NCI-H1417 (cell line): ENCODE measurements around the gene BLCAP.
"Not testable (repeated sequence)": the region's sequence is repeated elsewhere in the genome, so short reads cannot be mapped to it uniquely, and the experiment has no call there.

Experiments
- DNase-seq, 3 experiments: peaks; one replicate each; lab custom pipeline; 2025; lab: John Stamatoyannopoulos, UW

The BLCAP gene

DNA sequence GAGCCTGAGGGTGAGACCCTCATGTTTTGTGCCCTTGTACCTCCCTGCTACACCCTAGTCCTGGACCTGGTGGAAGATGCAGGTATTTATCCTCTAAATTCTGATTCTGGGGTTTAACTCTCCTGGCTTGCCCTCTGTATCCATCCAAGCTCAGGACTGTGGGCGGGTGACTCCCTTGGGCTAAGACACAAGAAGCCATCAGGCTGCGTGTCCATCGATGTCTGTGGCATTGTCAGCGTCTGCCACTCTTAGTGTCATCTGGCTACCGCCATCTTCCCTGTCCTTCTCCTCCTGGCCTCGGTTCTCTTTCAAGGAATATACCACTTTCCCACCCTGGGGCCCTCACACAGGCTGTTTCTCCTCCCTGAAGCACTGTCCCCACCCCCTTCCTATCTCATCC is 28.9 kb upstream of the BLCAP start:
- DNase-seq = no peak

DNA sequence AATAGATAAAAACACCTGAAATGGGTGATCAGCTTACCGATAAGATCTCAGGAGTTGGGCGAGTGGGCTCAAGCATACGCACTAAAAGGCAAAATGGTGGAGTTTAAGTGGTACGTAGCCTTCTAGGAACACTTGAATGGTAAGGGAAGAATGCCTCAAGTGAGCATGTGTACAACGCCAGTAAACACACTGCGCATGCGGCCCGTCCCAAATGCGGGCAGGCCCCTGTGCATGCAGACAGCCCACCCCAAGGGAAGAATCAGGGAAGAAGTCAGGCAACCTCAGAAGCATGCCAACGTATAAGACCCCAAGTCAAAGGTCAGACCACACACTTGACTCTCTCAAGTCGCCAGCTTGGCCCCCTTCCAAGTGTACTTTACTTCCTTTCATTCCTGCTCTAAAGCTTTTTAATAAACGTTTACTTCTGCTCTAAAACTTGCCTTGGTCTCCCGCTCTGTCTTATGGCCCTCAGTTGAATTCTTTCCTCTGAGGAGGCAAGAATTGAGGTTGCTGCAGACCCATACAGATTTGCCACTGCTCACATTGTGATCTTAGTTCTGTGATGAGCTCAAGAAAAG is 27.1 kb upstream of the BLCAP start:
- DNase-seq = peak in 1 of 3 experiments; percentile 71

DNA sequence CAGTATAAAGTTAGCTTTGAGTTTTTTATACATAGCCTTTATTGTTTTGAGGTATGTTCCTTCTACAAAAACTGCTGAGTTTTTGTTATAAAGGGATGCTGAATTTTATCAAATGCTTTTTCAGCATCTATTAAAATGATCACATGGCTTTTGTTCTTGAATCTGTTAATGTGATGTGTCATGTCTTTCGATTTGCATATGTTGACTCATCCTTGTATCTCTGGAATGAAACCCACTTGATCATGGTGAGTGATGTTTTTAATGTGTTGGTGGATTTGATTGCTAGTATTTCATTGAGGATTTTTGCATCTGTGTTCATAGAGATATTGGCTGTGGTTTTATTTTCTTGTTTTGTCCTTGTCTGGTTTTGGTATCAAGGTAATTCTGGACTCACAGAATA is 24.7 kb upstream of the BLCAP start:
- DNase-seq = no peak

DNA sequence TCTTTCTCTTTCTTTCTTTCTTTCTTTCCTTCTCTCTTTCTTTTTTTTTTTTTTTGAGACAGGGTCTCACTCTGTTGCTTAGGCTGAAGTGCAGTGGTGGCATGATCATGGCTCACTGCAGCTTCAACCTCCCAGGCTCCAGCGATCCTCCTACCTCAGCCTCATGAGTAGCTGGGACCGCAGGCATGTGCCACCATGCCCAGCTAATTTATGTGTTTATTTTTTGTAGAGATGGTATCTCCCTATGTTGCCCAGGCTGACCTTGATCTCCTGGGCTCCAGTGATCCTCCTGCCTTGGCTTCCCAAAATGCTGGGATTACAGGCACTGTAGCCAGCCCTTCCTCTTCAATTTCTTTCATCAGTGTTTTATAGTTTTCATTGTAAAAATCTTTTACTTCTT is 24.0 kb upstream of the BLCAP start:
- not testable (repeated sequence) for DNase-seq

DNA sequence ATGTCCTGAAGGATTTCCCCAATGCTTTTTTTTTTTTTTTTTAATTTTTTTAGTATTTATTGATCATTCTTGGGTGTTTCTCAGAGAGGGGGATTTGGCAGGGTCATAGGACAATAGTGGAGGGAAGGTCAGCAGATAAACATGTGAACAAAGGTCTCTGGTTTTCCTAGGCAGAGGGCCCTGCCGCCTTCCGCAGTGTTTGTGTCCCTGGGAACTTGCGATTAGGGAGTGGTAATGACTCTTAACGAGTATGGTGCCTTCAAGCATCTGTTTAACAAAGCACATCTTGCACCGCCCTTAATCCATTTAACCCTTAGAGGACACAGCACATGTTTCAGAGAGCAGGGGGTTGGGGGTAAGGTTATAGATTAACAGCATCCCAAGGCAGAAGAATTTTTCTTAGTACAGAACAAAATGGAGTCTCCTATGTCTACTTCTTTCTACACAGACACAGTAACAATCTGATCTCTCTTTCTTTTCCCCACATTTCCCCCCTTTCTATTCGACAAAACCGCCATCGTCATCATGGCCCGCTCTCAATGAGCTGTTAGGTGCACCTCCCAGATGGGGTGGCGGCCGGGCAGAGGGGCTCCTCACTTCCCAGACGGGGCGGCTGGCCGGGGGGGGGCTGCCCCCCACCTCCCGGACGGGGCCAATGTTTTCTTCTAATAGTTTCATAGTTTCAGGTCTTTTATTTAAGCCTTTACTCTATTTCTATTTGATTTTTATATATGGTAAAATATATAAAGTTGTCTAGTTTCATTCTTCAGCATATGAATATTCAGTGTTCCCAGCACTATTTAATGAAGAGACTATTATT is 22.6 kb upstream of the BLCAP start:
- DNase-seq = not testable (repeated sequence)

DNA sequence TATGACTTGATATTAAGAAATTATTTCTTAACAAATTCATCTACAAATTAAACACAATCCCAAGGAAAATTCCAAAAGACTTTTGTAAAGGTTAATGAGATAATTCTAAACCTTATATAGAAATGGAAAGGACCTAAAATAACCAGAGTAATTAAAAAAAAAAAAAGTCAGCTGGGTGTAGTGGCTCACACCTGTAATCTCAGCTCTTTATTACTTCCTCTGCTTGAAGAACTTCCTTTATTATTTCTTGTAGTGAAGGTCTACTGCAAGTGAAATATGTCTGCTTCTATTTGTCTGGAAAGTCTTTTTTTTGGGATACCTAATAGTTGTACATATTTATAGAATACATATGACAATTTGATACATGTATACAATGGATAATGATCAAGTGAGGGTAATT is 20.2 kb upstream of the BLCAP start:
- no peak for DNase-seq

DNA sequence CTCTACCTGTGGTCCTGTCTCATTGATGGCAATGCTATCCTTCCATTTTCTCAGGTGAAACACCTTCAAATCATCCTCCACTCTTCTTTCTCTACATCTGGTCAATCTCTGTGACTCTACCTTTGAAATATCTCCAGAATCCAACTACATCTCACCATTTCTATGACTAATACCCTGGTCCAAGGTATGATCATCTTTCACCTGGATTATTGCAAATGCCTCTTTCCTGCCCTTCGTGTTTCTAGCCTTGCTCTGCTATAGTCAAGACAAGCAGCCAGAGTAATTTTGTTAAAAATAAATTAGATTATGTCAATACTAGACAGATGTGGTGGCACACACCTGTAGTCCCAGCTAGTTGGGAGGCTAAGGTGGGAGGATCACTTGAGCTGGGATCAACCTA is 17.8 kb upstream of the BLCAP start:
- DNase-seq = no peak

DNA sequence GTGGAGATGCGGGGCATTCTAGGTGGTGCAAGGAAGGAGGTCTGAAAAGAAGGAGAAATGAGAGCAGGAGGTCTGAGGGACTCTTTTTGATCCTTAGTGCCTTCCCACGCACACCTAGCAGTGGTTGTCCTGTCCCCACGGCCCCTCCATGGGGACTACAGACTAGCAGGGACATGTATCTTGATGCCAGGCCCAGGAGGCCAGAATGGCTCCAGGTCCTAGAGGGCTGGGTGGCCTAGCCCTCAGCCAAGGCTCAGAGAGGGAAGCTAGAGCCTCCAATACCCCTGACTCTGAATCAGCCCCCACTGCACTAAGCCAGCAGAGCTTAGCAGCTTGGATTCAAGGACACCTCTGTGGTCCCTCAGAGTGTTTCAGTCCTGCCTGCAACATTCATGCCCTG is 16.7 kb upstream of the BLCAP start:
- no peak for DNase-seq

DNA sequence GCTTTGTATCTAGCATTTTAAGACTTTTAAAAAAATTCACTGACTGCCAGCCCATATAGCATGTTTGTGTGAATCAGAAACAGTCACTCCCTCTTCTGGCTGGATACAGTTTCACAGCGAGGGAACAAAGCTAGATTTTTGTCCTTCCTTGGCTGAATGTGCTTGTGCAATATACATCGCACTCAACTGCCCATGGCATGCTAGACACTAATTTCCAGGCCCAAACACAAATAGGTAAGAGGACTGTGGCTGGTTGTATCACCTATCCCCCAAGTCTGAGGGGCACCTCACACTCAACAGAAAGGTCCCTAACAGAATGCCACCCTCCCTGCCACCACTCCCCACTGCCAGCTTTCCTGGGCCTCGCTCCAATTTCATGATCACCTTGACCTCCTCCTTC is 16.2 kb upstream of the BLCAP start:
- DNase-seq = peak in 1 of 3 experiments; percentile 39

DNA sequence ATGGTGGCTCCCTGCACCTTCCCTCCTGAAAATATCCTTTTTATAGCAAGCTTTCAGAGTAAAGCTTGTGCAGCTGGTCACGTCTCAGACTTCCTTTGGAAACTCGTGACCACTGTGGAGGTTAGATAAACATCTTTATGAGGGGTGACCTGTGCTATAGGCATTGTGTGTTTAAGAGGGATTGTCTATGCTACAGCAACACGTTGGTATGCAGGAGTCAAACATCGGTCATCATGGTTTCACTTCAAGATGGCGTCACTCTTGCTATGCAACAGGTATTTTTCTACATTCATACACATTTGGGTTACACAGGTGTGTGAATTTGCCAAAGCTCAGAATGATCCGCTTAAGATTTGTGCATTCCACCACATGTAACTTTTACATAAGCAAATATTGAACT is 14.6 kb upstream of the BLCAP start:
- no peak for DNase-seq

DNA sequence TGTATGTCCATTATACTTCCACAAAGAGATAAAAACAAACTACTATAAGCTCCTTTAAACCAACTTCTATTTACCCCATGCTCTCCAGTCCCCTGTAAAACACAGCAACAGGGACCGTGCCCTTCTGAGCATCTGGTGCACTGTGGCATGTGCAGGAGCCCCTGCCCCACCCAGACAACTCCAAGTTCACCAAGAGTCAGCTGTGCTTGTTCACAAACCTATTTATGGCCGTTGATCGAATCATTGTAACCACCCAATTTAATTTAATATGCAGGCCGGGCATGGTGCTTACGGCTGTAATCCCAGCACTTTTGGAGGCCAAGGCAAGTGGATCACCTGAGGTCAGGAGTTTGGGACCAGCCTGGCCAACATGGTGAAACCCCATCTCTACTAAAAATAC is 13.7 kb upstream of the BLCAP start:
- DNase-seq = no peak

DNA sequence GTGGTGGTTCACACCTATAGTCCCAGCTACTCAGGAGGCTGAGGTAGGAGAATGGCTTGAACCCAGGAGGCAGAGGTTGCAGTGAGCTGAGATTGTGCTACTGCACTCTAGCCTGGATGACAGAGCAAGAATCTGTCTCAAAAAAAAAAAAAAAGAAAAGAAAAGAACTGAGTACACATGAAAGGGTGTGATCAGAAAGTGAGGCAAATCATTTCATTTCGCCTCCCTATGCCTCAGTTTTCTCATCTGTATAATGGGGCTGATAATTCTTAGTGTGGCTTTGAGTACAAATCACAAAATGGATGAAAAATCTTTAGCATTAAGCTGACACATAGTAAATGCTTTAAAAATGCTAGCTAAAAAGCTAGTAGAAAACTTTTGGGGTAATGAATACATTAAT is 13.2 kb upstream of the BLCAP start:
- DNase-seq = not testable (repeated sequence)

DNA sequence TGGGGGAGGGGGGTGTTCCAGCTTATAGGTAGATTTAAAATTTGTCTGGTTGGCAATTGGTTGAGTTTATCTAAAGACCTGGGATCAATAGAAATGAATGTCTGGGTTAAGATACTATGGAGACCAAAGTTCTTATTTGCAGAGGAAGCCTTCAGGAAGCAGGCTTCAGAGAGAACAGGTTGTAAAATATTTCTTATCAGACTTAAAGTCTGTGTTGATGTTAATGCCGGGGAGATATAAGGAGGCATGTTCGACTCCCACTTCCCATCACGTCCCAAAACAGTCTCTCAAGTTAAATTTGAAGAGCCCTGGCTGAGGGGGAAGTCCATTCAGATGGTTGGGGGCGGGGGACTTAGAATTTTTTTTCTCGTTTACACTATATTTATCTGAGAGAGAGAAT is 12.3 kb upstream of the BLCAP start:
- no peak for DNase-seq

DNA sequence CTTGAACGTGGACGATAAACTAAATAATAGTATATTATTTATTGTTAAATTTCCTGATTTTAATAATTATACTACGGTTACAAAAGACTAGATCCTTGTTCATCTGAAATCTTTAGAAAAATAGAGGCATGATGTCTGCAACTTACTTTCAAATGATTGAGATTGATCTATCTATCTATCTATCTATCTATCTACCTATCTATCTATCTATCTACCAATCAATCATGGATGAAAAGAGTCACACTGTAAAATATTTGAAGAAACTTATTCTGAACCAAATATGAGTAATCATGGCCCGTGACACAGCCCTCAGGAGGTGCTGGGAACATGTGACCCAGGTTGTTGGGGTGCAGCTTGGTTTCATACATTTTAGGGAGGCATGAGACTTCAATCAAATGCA is 11.7 kb upstream of the BLCAP start:
- DNase-seq = no peak

DNA sequence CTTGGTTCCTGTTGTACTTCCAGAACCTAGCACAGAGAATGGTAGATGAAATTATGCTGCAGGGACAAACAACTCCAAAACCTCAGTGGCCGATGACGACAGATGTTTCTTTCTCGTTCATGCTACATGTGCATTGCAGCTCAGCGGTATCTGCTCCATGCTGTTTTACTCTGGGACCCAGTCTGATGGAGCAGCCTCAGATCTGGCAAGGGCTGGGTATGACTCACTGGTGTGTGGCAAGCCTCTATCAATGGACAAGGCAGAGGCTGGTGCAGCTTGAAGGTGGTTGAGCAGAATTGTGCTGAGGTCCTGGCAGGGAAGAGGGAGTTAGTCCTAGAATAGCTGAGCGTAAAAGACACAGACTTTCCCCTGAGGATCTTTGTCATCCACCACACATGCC is 10.3 kb upstream of the BLCAP start:
- DNase-seq = no peak

DNA sequence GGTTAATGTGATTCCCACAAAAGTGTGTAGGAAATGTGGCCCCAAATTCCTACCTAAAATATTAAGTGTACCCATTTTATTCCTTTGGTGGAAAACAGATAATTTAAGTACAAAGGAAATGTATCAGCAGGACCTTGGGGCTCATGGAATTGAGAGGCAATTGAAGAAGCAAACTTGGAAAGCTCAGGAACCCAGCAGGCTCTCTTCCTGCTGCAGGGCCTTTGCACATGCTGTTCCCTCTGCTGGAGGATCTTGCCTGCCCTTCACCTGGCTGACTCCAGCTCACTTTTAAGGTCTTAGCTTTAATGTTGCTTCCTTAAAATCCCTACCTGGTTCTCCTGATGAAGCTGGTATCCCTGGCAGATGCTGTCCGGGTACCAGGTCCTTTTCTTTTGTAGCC is 9.8 kb upstream of the BLCAP start:
- DNase-seq = no peak

DNA sequence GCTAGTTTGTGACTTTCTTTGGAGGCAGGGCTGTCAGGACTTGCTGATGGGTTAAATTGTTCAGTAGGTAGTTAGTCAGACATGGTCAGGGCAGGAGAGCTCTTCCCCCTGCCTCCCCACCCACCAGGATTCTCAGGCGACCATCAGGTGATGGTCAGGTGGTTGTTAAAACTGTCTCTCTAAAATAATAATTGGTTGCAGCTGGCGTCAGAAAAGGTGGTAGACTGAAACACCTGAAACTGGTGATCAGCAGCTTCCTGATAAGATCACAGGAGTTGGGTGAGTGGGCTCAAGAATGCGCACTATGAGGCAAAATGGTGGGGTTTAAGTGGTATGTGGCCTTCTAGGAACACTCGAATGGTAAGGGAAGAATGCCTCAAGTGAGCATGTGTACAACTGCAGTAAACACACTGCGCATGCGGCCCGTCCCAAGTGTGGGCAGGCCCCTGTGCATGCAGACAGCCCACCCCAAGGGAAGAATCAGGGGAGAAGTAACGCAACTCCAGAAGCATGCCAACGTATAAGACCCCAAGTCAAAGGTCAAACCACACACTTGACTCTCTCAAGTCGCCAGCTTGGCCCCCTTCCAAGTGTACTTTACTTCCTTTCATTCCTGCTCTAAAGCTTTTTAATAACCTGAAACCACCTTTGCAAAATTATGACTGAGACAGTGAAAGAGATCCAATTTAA is 7.9 kb upstream of the BLCAP start:
- DNase-seq = no peak

DNA sequence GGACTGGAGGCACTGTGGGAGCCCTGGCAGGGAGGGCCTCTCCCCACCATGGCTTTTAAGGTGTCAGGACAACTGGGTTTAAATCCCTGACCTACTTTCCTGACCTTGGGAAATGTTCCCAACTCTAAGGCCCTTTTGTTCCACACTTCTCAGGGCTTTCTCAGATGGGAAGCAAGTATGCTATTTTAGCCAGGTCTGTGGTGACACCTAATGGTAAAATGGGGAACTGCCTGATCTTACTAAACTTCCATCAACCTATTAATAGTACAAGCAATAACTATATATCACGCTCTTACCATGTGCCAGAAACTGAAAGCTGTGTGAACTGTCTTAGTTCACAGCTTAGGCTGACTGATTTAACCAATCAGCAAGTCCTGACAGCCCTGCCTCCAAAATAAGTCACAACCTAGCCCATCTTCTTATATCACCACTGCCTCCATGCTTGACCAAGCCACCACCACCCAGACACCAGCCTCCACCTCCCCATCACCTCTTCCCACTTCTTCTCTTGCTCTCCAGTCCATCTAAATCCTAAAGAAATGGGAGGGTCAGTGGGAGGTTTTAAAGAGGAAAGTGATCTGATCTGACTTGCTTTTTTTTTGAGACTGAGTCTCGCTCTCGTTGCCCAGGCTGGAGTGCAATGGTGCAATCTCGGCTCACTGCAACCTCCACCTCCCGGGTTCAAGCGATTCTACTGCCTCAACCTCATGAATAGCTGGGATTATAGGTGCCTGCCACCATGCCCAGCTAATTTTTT is 6.9 kb upstream of the BLCAP start:
- peak; percentile 80 to 95 (median 85) for DNase-seq

DNA sequence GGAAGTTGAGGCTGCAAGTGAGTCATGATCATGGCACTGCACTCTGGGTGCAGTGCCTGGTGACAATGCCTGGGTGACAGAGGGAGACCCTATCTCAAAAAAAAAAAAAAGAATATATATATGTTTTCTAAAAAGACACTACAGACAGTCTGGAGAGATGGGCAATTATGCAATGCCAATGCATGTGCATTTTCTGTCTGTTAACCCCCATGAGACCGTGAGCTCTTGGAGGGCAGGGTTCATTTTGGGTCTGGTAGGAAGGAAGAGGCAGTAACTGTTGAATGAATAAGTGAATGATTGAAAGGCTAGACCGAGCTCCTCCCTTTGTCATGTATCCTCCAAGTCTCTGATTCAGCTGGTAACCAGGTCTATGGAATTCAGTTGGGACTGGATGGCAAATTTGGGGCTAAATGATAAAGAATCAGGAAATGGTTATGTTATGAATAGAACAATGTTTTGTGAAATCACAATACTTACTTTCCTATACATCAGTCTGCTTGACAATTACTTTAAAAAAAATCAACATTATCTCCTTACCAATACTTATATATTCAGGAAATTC is 5.6 kb upstream of the BLCAP start:
- no peak for DNase-seq

DNA sequence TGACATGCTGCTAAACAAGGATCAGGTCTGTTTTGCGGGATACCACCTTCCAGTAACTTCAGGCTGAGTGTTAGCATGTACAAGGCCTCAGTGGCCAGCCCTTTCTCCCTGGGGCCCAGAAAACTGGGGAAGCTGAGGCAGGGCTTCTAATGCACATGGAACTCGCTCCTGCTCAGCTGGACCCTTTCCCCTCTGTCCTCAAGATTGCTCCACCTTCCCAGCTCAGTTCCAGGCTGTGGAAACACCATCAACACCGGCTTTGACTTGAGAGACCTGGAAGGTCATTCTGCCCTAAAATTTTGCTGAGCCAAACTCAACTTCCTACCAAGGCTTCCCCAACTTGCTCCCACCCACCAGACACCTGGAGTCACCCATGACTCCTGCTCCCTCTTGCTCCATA is 4.2 kb upstream of the BLCAP start:
- DNase-seq = no peak

DNA sequence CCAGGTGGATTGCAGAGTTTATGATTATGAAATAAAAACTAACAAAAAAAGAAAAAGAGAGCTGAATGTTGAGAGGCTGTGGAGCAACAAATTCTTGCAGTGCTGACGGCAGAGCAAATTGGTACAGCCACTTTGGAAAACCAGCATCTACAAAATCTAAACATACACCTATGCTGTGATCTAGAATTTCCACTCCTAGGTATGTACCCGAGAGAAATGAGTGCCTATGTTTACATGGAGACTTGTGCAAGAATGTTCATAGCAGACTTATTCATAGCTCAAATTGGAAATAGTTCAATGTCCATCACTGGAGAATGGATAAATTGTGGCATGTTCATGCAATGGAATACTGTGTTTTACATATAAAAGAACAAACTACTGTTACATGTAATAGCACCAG is 3.0 kb upstream of the BLCAP start:
- DNase-seq = no peak

DNA sequence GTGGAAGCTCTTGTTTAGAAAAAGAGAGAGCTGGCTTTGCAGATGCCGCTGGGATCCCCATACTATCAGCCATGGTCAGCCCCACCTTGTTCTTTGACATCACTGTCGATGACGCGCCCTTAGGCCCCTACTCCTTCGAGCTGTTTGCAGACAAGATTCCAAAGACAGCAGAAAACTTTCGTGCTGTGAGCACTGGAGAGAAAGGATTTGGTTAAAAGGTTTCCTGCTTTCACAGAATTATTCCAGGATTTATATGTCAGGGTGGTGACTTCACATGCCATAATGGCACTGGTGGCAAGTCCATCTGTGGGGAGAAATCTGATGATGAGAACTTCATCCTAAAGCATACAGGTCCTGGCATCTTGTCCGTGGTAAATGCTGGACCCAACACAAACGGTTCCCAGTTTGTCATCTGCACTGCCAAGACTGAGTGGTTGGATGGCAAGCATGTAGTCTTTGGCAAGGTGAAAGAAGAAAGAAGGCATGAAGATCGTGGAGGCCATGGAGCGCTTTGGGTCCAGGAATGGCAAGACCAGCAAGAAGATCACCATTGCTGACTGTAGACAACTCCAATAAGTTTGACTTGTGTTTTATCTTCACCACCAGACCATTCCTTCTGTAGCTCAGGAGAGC is 2.4 kb upstream of the BLCAP start:
- DNase-seq = no peak
